NCI-H2227 treated with DMSO at 0.1 percent for 48 hours (cell line): Measurements from ENCODE around the gene PKNOX2.

Experiments
- DNase-seq: peaks from one replicate; lab custom pipeline; 2025; lab: John Stamatoyannopoulos, UW

The PKNOX2 gene

GRCh38 chr11:125287491-125288210 is 123.1 kb downstream of the PKNOX2 start:
- DNase-seq, result no peak

DNA sequence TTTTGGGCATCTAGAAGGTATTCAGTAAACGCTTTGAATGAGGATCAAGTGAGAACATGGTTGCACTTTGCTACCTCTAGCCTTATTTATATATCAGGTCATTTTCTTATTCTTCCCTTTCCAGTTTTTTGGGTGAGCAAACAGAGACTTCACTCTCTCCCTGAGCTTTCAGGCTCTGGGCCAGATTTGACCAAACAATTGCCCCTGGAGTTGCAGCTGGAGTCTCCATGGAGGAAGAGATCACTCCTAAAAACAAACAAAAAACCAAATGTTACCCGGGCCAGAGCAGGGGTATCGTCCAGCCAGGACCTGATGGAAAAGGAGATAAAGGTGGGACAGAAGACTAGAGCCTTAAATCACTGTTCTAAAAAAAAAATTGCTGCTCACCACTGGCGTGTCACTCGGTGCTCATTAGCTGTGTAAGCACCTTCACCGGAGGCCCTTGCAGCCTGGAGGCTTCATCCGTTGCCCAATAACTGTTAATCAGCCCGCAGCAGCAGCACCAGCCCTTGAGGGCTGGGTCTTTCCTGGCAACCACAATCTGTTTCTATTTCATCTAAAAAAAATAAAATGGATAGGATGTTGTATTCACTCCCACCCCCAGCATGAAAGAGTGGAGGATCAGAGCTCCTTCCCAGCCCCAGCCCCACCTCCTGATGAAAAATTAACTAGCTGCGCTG is 125.0 kb downstream of the PKNOX2 start:
- DNase-seq, result no peak

GRCh38 chr11:125290263-125290662 is 125.7 kb downstream of the PKNOX2 start:
- no peak for DNase-seq

DNA sequence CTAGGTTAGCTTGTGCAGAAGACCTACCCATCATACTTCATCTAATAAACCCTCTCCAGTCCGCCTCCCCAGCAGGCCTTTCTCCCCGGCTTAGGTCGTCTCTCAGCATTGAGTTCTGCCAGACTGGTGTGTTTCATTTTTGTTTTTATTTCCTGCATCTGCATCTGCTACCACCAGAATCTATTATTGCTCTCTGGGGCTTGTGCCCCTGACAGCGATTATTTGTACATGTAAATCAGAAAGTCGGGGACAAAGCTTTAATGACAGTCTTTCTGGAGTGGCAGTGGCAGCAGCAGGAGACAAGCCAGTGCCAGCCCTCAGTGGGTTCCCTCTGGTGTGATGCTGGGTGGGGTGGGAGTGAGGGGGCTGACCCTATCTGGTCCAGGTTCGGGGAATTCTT is 127.5 kb downstream of the PKNOX2 start:
- DNase-seq, result no peak

DNA sequence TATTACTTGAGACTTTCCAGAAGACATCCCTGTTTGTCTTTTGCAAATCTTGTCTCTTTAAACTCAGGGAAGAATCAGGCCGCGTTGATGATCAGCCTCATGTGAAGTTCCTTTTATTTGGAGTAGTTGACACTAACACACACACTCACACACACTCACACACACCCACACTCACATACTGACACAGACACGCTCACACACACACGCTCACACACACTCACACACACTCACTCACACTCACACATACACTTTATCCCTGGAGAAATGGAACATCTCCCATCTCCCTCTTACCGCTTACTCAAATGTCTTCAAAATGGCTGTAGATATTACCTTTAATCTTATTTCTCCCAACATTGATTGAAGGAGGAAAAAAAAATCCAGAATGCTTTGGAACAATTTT is 129.0 kb downstream of the PKNOX2 start:
- DNase-seq, result no peak

DNA sequence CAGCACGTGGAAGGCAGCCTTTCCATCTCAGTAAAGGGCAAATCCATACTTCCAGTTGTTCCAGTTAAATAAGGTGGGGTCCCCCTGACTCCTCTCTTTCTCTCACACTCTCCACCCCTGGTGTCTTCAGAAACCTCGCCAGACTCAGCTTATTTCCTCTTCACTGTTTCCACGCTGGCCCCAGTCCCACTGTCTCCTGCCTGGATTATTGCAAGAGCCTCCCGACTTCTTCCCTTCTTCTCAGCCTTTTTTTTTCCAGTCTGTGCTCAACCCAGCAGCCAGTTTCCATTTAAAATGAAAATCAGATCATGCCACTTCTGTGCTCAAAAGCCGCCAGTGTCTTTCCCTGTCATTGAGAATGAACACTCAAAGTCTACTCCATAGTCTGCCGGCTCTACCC is 131.4 kb downstream of the PKNOX2 start:
- no peak for DNase-seq

GRCh38 chr11:125297346-125297915 is 132.9 kb downstream of the PKNOX2 start:
- DNase-seq, result no peak

DNA sequence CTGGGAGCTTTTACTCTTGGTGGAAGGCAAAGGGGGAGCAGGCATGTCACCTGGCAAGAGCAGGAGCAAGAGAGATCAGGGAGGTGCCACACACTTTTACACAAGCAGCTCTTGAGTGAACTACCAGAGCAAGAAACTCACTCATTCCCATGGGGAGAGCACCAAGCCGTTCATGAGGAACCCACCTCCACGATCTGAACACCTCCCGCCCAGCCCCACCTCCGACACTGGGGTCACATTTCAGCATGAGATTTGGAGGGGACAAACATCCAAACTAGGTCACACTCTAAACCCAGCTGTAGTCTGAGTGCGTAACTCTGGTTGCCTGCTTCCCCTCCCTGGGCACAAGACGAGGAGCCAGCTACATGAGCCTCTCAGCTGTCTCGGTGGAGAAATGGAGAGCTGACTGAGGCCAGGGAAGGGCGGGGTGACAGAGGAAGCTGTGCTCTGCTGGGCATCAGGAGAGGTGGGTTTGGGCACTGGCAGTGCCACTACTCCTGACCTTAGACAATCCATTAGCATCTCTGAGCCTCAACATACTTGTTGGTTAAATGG is 134.6 kb downstream of the PKNOX2 start:
- DNase-seq, result no peak

DNA sequence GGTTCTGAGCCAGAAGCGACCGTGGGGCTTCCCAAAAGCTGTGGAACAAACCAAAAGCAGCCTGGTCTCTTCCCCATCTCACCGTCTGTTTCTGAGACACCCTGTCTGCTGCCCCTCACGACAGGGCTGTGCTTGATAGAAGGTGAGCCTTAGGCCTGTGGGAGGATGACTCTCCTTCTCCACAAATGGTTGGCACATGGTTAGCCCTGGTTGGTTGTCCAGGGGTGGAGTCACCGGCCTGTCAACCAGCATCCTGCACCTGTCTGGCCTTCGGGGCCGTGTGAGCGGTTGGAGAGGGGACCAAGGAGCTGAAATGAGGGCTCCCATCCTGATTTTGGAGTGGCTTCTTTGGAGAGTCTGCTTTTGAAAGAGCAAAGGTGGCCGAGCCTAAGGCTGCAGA is 135.3 kb downstream of the PKNOX2 start:
- DNase-seq, result no peak

GRCh38 chr11:125300791-125301218 is 136.3 kb downstream of the PKNOX2 start:
- DNase-seq, result no peak

GRCh38 chr11:125301346-125301745 is 136.8 kb downstream of the PKNOX2 start:
- no peak for DNase-seq

DNA sequence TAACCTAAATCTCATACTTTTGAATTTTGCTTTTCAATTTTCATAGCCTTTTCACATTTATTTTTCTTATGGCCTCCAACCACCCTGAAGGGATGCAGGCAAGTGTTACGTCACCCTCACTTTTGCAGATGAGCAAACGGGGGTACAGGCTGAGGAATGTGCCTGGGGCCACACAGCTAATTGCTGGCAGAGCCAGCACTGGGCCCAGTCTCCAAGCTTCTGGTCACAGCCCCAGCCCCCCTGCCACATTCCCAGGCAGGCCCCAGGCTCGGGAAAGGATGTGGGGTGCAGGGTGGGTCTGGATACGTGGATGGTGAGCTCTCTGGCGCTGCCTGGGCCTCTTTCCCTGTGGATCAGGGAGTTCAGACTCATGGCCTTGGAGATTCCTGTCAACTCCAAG is 138.6 kb downstream of the PKNOX2 start:
- DNase-seq, result no peak

DNA sequence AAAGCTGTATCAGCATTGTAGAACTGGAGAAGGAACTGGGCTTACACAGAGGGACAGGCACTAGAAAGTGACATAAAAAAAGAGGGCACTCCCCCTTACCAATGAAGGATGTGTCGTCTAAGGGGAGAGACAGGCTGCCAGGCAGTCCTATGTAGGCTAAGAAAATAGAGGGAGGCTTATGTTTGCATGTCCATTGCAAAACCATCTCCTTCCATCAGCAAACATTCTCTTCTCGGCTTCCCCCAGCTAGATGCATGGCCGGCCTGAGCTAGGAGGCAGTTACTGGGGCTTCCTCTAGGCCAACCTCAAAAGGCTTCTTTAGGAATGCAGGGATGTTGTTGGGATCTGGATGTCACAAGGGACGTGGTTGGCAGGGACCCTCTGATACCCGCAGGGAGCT is 139.1 kb downstream of the PKNOX2 start:
- DNase-seq, result no peak

GRCh38 chr11:125304136-125304535 is 139.6 kb downstream of the PKNOX2 start:
- no peak for DNase-seq

DNA sequence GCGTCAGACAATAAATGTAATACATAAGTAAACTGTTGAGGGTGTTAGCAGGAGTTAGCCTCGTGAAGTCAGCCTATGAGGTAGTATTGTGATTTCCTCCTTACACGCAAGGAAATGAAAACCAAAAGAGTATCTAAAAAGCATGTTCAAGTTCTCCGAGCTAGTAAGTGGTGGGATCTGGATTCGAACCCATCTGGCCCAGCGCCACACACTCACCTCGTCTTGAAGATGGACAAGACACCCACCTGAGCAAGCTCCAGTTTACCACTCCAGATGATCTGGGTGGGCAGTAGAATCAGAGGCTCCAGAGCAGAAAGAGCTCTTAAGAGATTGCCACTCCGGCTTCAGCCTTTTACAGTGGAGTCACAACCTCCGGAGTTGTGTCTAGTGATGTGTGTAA is 140.3 kb downstream of the PKNOX2 start:
- no peak for DNase-seq

DNA sequence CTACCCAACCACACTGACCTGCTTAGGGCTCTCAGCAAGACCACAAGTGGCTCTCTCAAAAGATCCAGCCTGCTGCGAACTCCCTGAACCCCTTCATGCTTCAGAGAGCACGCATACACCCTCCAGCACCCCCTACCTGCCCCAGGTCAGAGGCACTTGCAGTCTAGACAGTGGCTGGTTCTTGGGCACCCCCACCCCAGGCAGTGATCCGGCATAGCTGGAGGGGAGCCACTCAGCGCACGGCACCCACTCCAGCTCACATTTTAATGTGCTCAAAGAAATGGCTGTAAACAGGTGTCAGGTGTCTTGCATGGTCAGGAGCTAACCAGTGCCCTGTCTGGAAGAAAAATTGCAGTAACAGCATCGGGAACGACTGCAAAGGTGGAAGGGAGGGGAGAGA is 140.8 kb downstream of the PKNOX2 start:
- no peak for DNase-seq

DNA sequence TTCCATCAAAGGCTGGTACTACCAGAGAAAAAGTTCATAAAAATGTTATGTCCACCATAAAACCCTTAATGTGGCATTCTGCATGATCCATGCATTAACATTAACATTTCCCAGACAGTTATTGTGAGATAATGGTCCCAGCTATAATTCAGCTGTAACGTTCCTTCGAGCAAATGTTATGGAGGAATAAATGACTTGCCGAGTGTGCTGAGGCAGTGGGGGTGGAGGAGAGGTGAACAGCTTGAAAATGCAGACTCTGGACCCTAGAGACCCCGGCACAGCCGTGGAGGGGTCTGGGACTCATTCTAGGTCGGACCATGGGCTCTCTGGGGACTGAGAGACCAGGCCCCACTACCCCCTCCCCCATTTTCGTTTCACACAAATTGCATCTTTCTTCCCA is 141.9 kb downstream of the PKNOX2 start:
- no peak for DNase-seq

GRCh38 chr11:125308246-125308645 is 143.7 kb downstream of the PKNOX2 start:
- DNase-seq, result no peak

DNA sequence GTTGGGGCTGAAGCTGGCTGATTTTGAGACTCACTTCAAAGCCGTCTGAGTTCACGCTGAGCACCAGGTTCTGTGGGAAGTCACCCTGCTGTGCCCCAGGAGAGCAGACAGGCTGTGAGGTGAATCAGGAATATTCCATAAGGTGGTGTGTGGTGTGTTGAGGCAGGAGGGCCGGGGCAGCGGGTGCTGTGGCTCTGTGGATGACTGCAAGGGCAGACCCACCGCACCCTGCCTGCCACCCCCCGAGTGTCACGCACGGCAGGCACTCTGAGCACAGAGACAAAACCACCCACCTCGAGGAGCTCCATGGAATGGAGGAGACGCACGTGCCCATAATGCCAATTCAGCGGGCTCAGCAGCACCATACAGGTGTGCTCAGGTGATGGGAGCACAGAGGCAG is 147.8 kb downstream of the PKNOX2 start:
- no peak for DNase-seq

DNA sequence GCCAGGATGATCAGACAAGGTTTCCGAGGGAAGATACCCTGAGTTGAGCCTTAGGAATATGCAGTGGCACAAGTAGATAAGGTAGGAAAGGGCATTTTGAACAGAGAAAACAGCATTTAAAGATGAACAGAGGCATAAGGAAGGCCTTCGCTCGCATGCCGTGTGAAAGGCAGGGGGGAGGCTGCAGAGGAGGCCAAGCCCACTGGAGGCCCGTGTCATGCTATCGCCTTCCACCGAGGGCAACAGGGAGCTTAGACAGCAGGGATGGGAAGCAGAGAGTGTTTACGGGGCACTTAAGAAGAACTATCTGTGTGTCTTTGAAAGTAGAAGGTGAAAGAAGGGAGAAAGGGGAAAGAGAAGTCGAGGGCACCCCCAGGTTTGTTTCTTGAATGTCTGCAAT is 148.3 kb downstream of the PKNOX2 start:
- DNase-seq, result no peak

GRCh38 chr11:125313271-125314219 is 149.0 kb downstream of the PKNOX2 start:
- no peak for DNase-seq
